ENCODE results near the gene SLC19A1.

Gene SLC19A1

DNA sequence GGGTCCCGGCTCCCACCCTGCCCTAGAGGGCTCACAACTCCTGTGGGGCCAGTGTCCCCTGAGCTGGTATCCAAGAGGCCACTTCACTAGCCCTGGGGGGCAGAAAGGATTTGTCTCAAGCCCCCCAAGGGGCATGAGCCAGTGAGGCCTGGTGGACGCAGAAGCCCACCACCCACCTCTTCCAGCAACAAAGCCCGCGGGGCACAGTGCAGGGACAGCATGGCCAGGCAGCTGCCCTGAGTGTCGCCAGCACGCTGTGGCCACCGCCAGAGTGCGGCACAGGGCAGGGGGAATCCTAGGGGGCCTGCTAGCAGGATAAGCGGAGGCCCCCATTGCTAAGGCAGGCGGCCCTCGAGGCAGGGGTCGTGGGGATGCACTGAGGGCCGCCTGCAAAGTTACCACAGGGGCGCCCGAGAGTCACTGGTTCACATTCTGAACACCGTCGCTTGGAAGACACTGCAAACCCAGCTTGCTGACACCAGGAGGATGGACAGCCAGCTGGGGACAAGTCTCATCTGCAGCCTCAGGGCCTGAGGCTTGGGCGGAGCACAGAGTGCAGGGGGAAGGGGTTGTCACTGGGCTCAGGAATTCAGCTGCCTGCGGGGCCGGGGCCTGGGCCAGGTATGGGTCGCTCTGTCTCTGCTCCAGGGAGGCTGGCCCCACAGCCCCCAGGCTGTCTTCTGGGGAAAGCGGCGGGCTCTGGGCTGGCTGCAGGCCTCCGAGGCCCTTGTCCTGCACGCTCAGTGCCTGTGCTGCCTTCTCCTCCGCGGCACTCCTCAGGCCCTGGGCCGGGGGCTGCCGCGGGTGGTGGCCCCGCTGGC lies 26.8 kb downstream of the SLC19A1 start:
- no peak for DNase-seq

DNA sequence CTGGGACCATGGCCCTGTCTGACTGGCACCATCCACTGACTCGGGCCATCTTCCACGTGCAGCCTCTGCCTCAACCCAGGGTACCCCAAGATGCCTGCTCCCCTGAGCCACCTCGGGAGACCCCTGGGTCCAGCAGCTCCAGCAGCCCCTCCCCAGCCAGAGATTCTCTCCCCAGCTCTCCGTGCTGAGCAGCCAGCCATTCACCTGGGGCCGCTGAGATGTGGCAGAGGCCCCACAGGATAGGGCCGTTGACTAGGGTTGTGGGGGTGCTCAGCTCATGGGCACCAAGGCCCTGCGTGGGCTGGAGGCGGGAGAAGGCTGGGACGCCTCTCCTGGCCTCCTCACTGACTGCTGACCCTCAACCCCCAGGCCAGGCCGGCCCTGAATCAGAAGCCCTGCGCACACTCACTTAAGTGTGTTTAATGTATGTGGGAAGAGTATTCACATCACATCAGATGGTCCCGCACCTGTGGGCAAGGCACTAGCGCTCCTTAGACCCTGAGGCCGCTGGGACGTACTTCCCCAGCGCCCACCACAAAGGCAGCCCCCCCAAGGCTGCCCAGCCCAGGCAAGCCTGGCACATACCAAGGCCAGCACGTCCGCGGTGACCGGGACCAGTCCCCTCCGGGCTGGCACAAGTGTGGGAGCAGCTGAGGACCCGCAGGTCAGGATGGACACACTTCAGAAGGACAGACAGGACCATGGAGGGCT lies 27.8 kb downstream of the SLC19A1 start:
- DNase-seq = no peak

GRCh38 chr21:45513741-45514310 lies 28.4 kb downstream of the SLC19A1 start:
- no peak for DNase-seq

GRCh38 chr21:45513003-45513717 lies 29.1 kb downstream of the SLC19A1 start:
- no peak for DNase-seq

- no peak for DNase-seq
Observed at GRCh38 chr21:45512626-45513002, 29.6 kb downstream of the SLC19A1 start.

DNA sequence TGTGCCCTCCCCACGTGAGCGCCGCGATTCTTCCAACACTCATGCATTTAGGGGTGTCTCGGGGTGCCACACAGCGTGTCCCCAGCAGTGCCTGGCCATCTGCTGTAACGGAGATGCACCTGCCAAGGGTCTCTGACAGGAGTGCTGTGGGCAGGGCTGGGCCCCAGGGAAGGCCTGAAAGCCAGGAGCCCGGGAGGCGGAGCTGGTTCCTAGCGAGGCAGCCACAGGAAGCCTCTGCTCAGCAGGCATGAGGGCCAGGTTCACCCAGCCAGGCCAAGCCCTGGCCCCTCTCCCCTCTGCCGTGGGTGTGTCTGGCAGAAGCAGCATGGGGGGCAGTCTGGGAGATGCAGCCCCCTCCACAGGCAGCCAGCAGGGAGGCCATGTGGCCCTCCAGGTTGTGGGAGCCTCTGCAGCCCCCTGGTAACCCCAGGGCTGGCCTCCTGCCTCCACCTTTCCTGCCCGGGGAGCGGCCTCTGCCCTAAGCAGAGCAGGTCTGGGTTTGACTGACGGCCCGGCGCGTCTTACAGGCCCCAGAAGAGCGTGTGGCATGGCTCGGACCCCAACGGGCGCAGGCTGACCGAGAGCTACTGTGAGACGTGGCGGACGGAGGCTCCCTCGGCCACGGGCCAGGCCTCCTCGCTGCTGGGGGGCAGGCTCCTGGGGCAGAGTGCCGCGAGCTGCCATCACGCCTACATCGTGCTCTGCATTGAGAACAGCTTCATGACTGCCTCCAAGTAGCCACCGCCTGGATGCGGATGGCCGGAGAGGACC lies 30.4 kb downstream of the SLC19A1 start:
- DNase-seq = no peak

- no peak for DNase-seq
Observed at GRCh38 chr21:45511007-45511406, 31.2 kb downstream of the SLC19A1 start.

GRCh38 chr21:45510466-45510955 lies 31.7 kb downstream of the SLC19A1 start:
- no peak for DNase-seq

GRCh38 chr21:45509566-45510465 lies 32.4 kb downstream of the SLC19A1 start:
- DNase-seq = no peak

DNA sequence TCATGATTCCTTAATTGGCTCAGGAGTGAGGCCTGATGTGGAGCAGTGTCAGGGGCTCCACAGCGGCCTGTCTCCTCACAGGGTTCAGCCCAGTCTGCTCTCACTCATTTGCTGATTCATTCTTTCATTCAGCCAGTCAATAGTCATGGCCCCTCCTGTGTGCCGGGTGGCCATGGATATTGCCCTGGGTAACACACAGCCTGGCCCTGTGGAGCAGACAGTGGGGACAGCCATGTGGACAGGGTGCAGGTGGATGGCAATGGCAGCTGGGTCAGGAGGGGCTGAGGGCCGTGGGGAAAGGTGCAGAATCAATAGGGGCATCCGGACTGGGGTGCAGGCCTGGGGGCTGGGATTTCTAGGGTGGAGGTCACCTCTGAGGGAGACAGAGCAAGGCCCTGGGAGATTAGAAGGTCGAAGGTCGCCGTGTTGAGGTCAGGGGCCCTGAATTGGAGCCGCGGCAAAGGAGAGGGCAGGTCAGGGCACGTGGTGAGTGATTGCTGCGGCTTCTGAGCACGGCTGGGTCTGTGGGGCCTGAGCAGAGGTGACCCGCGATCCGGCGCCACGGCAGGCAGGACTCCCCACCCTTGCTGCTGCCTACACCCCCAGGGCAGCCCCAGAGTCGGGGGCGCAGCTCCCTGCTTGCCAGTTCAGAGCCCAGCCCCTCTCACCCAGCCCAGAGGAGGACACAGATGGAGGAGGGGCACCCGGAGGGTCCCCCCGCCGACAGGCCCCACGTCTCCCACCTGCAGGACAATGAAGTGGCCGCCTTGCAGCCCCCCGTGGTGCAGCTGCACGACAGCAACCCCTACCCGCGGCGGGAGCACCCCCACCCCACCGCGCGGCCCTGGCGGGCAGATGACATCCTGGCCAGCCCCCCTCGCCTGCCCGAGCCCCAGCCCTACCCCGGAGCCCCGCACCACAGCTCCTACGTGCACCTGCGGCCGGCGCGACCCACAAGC lies 33.4 kb downstream of the SLC19A1 start:
- DNase-seq = no peak

- no peak for DNase-seq
Observed at GRCh38 chr21:45507888-45508508, 34.2 kb downstream of the SLC19A1 start.

- no peak for DNase-seq
Observed at GRCh38 chr21:45507523-45507875, 34.7 kb downstream of the SLC19A1 start.

DNA sequence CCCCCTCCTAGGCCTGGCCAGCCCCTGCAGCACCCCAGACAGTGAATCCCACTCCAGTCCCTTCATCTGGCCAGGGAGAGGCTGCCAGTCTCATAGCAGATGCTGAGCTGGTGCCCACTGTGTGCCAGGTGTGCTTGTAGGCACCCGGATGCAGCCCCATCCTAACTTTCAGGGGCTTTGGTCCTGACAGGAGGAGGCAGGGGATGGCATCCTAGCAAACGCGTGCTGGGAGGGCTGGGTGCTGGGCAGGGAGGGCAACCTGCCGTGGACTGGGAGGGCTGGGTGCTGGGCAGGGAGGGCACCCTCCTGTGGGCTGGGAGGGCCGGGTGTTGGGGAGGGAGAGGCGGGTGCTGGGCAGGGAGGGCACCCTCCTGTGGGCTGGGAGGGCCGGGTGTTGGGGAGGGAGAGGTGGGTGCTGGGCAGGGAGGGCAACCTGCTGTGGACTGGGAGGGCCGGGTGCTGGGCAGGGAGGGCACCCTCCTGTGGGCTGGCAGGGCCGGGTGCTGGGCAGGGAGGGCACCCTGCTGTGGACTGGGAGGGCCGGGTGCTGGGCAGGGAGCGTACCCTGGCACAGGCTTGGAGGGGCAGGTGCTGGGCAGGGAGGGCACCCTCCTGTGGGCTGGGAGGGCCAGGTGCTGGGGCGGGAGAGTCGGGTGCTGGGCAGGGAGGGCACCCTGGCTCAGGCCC lies 35.3 kb downstream of the SLC19A1 start:
- DNase-seq = no peak

- DNase-seq = peak in 1 of 2 experiments; percentile 19
Observed at GRCh38 chr21:45506241-45506817, 35.9 kb downstream of the SLC19A1 start.

DNA sequence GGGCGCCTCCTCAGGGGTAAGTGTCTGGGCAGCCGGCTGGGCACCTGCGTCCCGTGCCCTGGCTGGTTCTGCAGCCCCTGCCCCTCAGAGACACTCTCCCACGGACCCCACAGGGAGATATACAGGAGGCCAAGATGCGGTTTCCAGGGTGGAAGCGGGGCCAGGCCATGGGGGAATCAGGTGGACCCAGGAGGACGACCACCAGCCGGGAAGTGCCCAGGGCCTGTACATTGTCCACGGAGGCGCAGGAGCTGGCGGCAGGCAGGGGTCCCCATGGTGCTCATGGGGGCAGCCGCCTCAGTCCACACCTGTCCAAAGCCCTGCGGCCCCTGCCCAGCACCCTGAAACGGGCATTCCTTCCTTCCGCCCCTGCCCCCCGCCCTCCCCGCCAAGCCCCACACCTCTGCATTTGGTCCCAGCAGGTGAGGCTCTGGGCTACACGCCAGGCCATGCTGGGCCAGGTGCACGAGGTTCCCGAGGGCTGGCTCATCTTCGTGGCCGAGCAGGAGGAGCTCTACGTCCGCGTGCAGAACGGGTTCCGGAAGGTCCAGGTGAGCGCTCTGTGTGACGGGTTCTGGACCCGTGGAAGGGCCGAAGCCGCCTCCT lies 36.7 kb downstream of the SLC19A1 start:
- DNase-seq = no peak

DNA sequence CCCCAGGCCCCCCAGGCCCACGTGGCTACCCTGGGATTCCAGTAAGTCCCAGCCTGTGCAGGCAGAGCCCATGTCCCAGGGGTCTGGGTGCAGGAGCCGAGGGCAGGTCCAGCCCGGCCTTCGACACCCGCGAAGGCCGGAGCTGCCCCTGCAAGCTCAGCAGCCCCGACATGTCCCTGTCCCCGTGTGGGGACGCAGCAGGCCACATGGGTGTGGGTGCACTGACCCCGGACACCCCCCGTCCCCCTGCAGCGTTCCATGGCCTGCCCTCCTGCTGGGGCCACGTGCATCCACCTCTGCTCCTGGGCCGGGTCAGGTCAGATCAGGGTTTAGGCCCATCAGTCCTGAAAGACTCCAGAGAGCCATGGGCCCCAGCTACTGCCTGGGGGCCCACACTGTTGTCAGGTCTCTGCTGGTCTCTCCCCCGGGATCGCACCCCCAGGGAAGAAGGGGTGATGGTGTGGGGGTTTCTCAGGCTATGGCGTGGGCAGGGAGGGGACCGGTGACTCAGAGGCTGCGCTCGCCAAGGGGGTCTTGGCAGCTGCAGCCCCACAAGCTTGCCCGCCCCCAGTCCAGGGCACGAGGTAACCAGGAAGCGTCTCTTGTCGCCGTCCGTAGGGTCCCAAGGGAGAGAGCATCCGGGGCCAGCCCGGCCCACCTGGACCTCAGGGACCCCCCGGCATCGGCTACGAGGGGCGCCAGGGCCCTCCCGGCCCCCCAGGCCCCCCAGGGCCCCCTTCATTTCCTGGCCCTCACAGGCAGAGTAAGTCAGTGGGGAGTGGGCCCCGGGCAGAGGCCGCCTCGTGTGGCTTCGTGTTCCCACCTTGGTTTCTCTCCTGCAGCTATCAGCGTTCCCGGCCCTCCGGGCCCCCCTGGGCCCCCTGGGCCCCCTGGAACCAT lies 37.5 kb downstream of the SLC19A1 start:
- no peak for DNase-seq

DNA sequence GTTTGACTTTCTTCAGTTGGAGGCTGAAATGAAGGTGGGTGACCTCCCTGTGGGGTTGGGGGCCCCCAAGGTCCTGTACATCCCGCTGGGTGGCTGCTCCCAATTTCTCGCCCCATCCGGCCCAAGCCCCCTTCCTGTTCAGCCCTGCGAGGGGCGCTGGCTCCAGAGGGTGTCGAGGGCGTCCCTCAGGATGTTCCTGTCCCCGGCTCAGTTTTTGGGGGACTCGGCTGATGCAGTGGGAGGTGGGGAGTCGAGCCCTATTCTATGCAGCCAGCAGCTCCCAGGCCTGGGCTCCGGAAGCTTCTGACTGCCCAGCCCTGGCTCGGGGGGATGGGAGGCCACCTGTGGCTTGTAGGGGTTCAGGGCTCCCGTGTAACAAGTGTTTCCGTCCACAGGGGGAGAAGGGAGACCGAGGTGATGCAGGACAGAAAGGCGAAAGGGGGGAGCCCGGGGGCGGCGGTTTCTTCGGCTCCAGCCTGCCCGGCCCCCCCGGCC lies 38.2 kb downstream of the SLC19A1 start:
- no peak for DNase-seq
